ENCODE data around the gene UROC1.

UROC1 gene

GRCh38 chr3:126529585-126530170 is 12.1 kb upstream of the UROC1 start:
- no peak for DNase-seq

- DNase-seq = no peak
These were observed 11.4 kb upstream of the UROC1 start for GRCh38 chr3:126528800-126529541.

GRCh38 chr3:126528419-126528799 is 10.8 kb upstream of the UROC1 start:
- DNase-seq = no peak

GRCh38 chr3:126527455-126528211 is 10.1 kb upstream of the UROC1 start:
- no peak for DNase-seq

- DNase-seq = no peak
These were observed 9.4 kb upstream of the UROC1 start for GRCh38 chr3:126527006-126527405.

- DNase-seq = no peak
These were observed 9.1 kb upstream of the UROC1 start for GRCh38 chr3:126526668-126527005.

- DNase-seq = no peak
These were observed 8.5 kb upstream of the UROC1 start for GRCh38 chr3:126525853-126526667.

- no peak for DNase-seq
These were observed 7.7 kb upstream of the UROC1 start for GRCh38 chr3:126525091-126525852.

GRCh38 chr3:126524429-126524988 is 6.9 kb upstream of the UROC1 start:
- no peak for DNase-seq

GRCh38 chr3:126523745-126524428 is 6.3 kb upstream of the UROC1 start, which contains the start of gene CHST13:
Gene CHST13, plus strand, starts transcription at chr3:126524155. Its CDS starts 178 bp downstream, at chr3:126524333.
- peak; percentile 72 for DNase-seq

- peak; percentile 82 for DNase-seq
These were observed 4.8 kb upstream of the UROC1 start for GRCh38 chr3:126522363-126522788.

- DNase-seq = no peak
These were observed 3.7 kb upstream of the UROC1 start for GRCh38 chr3:126521122-126521891.

GRCh38 chr3:126519506-126520455 is 2.2 kb upstream of the UROC1 start:
- no peak for DNase-seq

- no peak for DNase-seq
These were observed 1.2 kb upstream of the UROC1 start for GRCh38 chr3:126518779-126519177.

GRCh38 chr3:126517986-126518778 is 609 bp upstream of the UROC1 start:
- no peak for DNase-seq

GRCh38 chr3:126516936-126517290 is 660 bp downstream of the UROC1 start:
- DNase-seq = no peak

GRCh38 chr3:126516152-126516935 is 1.2 kb downstream of the UROC1 start:
- DNase-seq = no peak

Measured in retina (tissue), 1 donor.